Upper lobe of left lung (tissue), 6 donors: ENCODE measurements around the gene GABRB2. TPM values are rescaled to one million over a fixed set of nuclear protein-coding genes. Genes with fewer than 3 reads are reported as not detected.
"Not testable (repeated sequence)": the region's sequence is repeated elsewhere in the genome, so short reads cannot be mapped to it uniquely, and the experiment has no call there.

Source experiments
- ATAC-seq, 2 donors: fragments of 200-7000 bp; cut with Tn5 transposase; one replicate each; pipeline ENCODE4 v1.9.1; 2022; ENCODE audit warnings: mild to moderate bottlenecking in 2 of 2, moderate library complexity in 2 of 2; ENCODE audit not compliant: low FRiP score in 2 of 2
- DNase-seq, 2 donors: peaks; one replicate each; pipeline ENCODE4 v3.0.0-alpha.2; 2019 to 2020
- H3K27ac ChIP-seq, 4 donors: fragments of 200-600 bp; sonication (generic); one replicate each; pipeline ENCODE4 v1.5.1; 2016 to 2019
- H3K27me3 ChIP-seq, 4 donors: fragments of 200-600 bp; sonication (generic); one replicate each; pipeline ENCODE4 v1.5.1; 2017 to 2019
- H3K36me3 ChIP-seq, 4 donors: fragments of 200-600 bp; sonication (generic); one replicate each; pipeline ENCODE4 v1.5.1; 2016 to 2019
- H3K4me1 ChIP-seq, 4 donors: fragments of 200-600 bp; sonication (generic); one replicate each; pipeline ENCODE4 v1.5.1; 2018 to 2019
- H3K4me3 ChIP-seq, 4 donors: fragments of 200-600 bp; sonication (generic); one replicate each; pipeline ENCODE4 v1.5.1; 2017 to 2019; ENCODE audit warnings: mild to moderate bottlenecking in 2 of 4, moderate library complexity in 1 of 4
- H3K9me3 ChIP-seq, 4 donors: fragments of 200-600 bp; sonication (generic); one replicate each; pipeline ENCODE4 v1.5.1; 2018 to 2019
- CTCF ChIP-seq, 6 experiments: fragments of 450-650 bp in 4 of 6; fragments of 200-600 bp in 2 of 6; sonication (generic) in 2 of 6; IDR thresholded peaks; one replicate each; pipeline ENCODE4 v1.5.1; 2016 to 2019; ENCODE audit warnings: antibody characterized with exemption in 6 of 6
- EP300 ChIP-seq, 4 donors: sonication (generic); formaldehyde crosslinking; IDR thresholded peaks; one replicate each; pipeline ENCODE4 v1.5.1; 2017; ENCODE audit warnings: antibody characterized with exemption in 4 of 4, control low read depth in 2 of 4
- POLR2A ChIP-seq, 4 donors: fragments of 450-650 bp; IDR thresholded peaks; one replicate each; pipeline ENCODE4 v1.5.1; 2016 to 2017; ENCODE audit warnings: antibody characterized with exemption in 4 of 4, mild to moderate bottlenecking in 2 of 4
- POLR2AphosphoS5 ChIP-seq, 2 donors: sonication (generic); formaldehyde crosslinking; IDR thresholded peaks; one replicate each; pipeline ENCODE4 v1.5.1; 2017; ENCODE audit warnings: antibody characterized with exemption in 2 of 2
- WGBS, 2 donors: methylation state at CpG; one replicate each; pipeline ENCODE4 v1.1.5; 2017 to 2018; 5-methylcytosine and 5-hydroxymethylcytosine counted together
- total RNA-seq, 6 donors: library from RNA; depleted of rRNA in 4 of 6; stranded (reverse); fragments of >200 nt in 4 of 6; gene quantifications; one replicate each; pipeline versions ENCODE4 v1.1.0 to v1.2.1, GENCODE V29; 2016 to 2021
- donor health status: DM: no; HTN: no; CAD: no; lungs with moderate emphysema.
- donor health status: DM: no; HTN: yes; CAD: no; lungs with severe emphysema.

The GABRB2 gene
- total RNA-seq, 6 donors from 2014 or later = 0.39 to 1.5 (median 0.63) TPM; not detected in 1

GRCh38 chr5:161305601-161306000, 240.9 kb downstream of the GABRB2 start:
- H3K4me3 ChIP-seq = no peak overlapping the region
- H3K27ac ChIP-seq = no peak overlapping the region
- H3K36me3 ChIP-seq = no peaks in the 10 kb centered on the region
- H3K9me3 ChIP-seq = no peaks in the 10 kb centered on the region
- TF ChIP-seq POLR2AphosphoS5 (IDR thresholded peaks at IDR 0.05) (no peak), CTCF (IDR thresholded peaks at IDR 0.05) (no peak), POLR2A (IDR thresholded peaks at IDR 0.05) (no peak)
- H3K27me3 ChIP-seq = no peaks in the 10 kb centered on the region
- no peaks in the 10 kb centered on the region for H3K4me1 ChIP-seq
- DNase-seq (no peak), ATAC-seq (no peak)

- WGBS, 2 donors = 59 to 75% methylated on average over 1 of the region's 1 CpG
- ATAC-seq (no peak), DNase-seq (no peak)
- Histone ChIP-seq H3K9me3 (no peaks in the 10 kb centered on the region), H3K27me3 (no peaks in the 10 kb centered on the region), H3K4me3 (no peak overlapping the region), H3K27ac (no peak overlapping the region), H3K36me3 (no peaks in the 10 kb centered on the region), H3K4me1 (no peaks in the 10 kb centered on the region)
- TF ChIP-seq CTCF (IDR thresholded peaks at IDR 0.05) (no peak), POLR2AphosphoS5 (IDR thresholded peaks at IDR 0.05) (no peak), EP300 (IDR thresholded peaks at IDR 0.05) (no peak), POLR2A (IDR thresholded peaks at IDR 0.05) (no peak)
Measured at GRCh38 chr5:161302559-161302958, 244.0 kb downstream of the GABRB2 start.

GRCh38 chr5:161301586-161301985, 244.9 kb downstream of the GABRB2 start:
- H3K4me3 ChIP-seq = no peak overlapping the region
- no peaks in the 10 kb centered on the region for H3K4me1 ChIP-seq
- WGBS, 2 donors = 73 to 75% methylated on average over 2 of the region's 2 CpGs
- ATAC-seq (no peak), DNase-seq (no peak)
- TF ChIP-seq CTCF (IDR thresholded peaks at IDR 0.05) (no peak), POLR2AphosphoS5 (IDR thresholded peaks at IDR 0.05) (no peak), POLR2A (IDR thresholded peaks at IDR 0.05) (no peak), EP300 (IDR thresholded peaks at IDR 0.05) (no peak)
- H3K36me3 ChIP-seq = no peaks in the 10 kb centered on the region
- H3K27me3 ChIP-seq = no peaks in the 10 kb centered on the region
- no peaks in the 10 kb centered on the region for H3K9me3 ChIP-seq
- no peak overlapping the region for H3K27ac ChIP-seq

- H3K36me3 ChIP-seq = no peaks in the 10 kb centered on the region
- TF ChIP-seq POLR2AphosphoS5 (IDR thresholded peaks at IDR 0.05) (no peak), POLR2A (IDR thresholded peaks at IDR 0.05) (no peak), CTCF (IDR thresholded peaks at IDR 0.05) (no peak), EP300 (IDR thresholded peaks at IDR 0.05) (no peak)
Measured at GRCh38 chr5:161299053-161299452, 247.5 kb downstream of the GABRB2 start.

GRCh38 chr5:161297388-161297787, 249.1 kb downstream of the GABRB2 start:
- 47 to 91% methylated on average over 2 of the region's 2 CpGs for WGBS, 2 donors
- H3K27ac ChIP-seq, H3K9me3 ChIP-seq, H3K27me3 ChIP-seq, DNase-seq, H3K4me3 ChIP-seq, ATAC-seq, H3K36me3 ChIP-seq, H3K4me1 ChIP-seq: not testable (repeated sequence)

More at GRCh38 chr5:161299053-161299452, 247.5 kb downstream of the GABRB2 start:
- Histone ChIP-seq H3K27me3 (no peaks in the 10 kb centered on the region), H3K4me1 (no peaks in the 10 kb centered on the region), H3K27ac (no peak overlapping the region), H3K4me3 (no peak overlapping the region), H3K9me3 (no peaks in the 10 kb centered on the region)
- no peak for DNase-seq
- no peak for ATAC-seq
- 79 to 93% methylated on average over 3 of the region's 3 CpGs for WGBS, 2 donors
